Activated CD4-positive, alpha-beta T cell treated with anti-CD3 and anti-CD28 coated beads, Interleukin-2, Interleukin-6, amounts not matched to agents 100 ng/mL and 50 ng/mL, durations not matched to agents 16 hours and 8 hours (primary cell): ENCODE results near the gene PPP1R9B.

Experiments used
- DNase-seq: peaks from one replicate; pipeline ENCODE4 v3.0.0-alpha.2; 2020

Gene PPP1R9B

DNA sequence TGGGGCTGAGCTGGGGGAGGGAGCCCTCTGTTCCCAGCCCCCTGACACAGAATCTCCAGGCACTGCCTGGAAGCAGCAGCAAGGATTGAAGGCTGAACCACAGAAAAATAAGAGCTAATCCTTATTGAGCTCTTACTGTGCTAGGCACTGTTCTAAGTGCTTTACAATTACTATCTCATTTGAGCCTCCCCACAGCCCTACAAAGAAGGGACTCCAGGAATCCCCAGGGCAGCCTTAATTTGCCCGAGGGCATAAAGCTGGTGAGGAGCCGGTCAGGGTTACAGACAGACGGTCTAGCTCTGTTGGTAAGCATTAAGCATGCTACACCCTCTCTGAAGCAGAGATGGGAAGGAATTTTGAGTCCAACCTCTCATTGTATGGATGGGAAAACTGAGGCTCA is 27.5 kb downstream of the PPP1R9B start:
- no peak for DNase-seq

DNA sequence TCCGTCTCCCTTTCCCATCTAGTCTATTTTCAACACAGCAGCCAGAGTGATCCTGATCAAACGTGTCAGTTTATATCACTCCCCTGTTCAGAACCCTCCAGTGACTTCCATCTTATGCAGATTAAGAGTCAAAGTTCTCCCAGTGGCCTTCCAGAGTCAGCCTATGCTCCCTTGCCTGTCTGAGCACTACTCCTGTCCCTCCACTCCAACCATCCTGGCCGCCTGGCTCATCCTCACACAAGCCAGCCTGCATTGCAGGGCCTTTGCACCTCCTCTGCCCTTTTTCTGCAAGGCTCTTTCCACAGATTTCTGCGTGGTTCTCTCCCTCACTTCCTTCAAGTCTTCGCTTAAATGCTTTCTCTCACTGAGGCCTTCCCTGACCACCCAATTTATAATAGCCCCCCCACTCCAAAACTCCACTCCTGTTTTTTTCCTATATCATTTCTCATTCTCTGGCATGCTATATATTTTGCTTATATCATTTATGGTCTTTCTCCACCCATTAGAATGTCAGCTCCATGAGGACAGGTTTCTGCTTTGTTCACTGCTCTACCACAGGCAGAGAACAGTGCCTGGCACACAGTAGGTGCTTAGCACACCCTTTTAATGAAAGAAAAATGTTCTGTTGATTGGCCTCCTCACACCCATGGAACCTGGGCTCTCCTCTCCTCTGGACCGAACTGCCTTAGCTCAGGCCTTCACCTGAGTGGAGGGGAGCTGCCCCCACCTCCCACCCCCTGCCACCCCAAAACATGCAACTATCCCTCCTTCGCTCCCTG is 29.8 kb downstream of the PPP1R9B start:
- DNase-seq: no peak

DNA sequence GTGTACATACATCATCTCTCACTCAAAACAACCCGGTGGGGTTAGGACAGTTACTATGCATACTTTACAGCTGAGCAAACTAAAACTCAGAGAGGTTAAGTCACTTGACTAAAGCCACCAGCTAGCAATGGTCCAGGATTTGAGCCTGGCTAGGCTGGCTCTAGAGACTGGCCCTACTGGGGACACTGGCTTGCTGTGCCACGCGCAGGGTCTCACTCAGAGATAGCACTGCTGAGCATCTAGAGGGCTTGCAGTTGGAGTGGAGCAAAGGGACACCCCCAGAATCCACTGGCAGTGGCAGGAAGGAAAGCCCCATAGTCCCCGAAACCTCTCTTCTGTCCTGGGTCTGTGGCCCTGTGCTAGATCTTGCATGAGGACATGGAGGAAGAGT is 31.7 kb downstream of the PPP1R9B start:
- no peak for DNase-seq

DNA sequence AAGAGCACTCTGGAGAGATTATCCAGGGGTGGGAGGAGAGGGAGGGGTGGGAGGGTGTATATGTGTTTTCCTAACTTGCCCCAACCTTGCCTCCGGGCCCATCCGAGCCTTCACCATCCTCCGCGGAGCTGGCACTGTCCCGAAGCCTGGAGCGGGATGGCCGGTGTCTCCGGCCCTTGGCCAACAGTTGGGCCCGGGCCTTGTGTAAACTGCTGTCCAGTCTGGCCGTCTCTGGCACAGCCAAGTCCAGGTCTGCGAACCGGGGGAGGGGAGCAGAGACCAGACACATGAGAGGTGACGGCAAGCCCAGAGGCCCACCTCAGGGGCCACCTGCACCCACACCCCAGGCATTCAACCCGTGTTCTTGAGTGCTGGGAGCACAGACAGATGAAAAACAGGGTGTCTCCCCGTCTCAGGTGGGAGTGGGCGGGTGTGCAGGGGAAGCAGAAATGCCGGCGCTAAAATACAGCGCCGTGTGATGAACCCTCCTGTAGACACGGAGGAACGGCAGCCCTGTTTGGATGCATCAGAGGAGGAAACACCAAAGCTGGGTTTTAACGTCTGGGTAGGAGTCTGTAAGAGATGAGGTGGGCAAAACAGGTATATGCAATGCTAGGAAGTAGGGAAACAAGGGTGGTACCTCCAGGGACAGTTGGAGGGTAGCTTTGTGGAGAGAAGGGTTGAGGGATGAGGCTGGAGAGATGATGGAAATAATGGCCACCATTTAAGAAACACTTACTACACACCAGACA is 32.2 kb downstream of the PPP1R9B start:
- DNase-seq: no peak

DNA sequence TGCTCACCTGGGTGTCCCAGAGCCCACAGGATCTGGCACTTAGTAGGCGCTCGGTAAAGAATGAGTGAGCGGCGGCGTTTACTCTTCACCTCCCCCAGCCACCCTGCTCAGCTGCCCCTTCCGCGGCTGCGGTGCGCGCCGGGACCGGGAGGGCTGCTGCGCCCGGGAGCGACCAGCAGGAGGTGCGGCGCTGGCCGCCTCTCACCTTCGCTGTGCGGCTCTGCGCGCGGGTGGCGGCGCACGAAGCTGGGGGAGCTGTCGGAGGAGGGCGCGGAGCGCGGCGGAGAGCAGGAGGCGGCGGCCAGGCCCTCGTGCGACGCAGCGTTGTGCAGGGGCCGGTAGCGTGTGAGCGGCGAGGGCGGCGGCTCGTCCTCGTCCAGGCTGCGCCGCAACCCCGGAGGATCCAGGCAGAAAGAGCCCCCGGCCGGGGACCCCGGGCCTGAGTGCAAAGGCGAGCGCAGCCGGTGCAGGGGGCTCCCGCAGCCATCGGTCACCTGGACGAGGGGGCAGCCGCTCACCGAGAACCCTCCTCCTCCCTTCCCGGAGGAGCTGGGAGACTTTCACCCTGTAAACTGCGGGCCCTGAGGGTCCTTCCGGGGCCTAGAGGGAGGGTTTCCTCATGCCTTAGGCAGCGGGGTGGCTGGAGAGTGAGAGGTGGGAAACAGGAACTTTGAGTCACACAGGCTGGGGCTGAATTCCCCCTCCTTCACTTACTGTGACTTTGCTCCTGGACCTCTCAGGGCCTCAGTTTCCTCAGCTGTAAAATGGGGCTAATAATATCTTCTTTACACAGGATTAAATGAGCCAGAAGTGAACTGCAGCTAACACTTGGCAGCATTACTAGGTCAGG is 33.0 kb downstream of the PPP1R9B start:
- peak; percentile 65 for DNase-seq

DNA sequence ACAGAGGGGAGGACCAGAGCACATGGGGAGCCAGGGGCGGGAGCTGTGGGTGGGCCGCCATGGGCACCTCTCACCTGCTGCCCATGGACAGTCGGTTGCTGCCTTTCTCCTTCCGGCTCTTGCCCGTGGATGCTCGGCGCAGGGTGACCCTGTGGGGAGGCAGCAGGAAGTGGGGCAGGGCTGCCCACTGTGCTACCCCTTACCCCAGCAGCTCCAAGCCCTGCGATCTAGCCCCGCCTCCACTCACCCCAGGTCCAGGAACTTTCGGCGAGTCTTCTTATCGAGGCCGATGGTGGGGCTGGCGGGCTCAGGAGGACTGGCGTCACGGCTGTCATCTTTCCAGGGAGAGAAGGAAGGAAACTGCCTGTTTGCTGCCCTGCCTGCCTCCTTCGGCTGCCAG is 34.7 kb downstream of the PPP1R9B start:
- DNase-seq: no peak

DNA sequence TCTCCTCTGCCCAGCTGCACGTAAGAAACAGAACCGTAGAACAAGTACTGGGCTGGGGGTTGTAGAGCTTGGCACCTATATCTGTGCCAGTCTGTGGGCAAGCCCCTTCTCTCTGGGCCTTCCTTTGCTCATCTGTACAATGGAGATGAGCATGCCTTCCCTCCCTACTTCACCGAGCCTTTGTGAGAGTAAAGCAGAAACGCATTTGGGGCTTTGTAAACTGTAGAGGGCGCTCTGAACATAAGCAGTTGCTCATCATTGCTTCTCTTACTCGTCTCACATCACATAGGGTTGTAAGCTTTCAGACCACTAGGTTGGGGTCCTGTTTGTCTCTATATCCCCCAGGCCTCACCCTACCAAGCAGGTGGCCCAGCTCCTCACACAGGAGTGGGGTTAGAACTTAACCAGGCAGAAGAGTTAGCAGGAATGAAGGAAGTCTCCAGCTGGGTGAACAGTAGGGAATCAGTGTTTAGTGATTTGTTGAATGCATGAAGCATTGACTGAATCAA is 35.6 kb downstream of the PPP1R9B start:
- DNase-seq: peak; percentile 68

DNA sequence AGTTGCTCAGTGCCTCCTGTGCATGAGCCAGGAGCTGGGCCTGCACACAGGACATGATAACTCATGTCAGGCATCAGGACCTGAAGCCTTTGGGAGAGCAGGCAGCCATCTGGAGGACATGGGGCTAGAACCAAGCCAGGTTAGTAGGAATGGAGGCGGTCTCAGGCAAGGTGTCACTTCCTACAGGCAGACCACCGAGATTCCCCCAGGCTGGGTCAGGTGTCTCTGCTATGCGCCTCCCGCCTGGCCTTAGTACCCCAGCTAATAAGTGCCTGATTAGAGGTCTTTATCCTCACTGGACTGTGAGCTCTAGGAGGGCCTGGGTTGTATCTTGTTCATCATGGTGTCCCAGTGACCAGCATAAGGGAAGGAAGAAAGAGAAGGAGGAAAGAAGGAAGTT is 36.1 kb downstream of the PPP1R9B start:
- no peak for DNase-seq

DNA sequence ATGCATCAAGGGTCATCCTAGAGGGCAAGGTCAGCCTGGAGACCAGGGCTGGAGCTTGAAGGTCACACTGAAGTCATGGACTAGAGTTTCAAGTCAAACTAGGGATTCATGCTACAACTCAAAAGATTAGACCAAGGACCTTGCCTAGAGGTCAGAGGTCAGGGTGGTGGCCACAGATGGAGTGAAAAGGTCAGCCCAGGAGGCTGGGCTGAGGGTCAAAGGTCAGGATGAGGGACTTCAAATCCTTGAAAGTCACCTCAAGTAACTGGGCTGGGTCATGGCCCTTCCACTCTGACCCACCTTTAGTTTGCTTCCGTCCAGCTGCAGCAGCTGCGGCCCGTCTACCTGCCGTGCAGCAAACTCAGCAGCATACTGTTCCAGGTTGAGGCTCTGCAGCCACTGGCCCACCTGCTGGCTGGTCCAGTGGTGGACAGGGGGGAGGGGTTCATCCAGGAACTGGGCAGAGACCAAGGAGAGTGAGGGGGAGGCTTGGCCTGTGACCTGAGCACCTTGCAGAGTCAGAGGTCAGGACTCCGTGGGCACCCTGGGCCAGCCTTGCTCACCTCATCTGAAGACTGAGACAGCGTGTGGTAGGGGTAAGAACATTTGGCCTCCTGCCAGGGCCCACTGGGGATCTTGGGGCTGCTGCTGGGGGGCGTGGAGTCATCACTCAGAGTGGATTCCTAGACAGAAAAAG is 36.7 kb downstream of the PPP1R9B start:
- no peak for DNase-seq

DNA sequence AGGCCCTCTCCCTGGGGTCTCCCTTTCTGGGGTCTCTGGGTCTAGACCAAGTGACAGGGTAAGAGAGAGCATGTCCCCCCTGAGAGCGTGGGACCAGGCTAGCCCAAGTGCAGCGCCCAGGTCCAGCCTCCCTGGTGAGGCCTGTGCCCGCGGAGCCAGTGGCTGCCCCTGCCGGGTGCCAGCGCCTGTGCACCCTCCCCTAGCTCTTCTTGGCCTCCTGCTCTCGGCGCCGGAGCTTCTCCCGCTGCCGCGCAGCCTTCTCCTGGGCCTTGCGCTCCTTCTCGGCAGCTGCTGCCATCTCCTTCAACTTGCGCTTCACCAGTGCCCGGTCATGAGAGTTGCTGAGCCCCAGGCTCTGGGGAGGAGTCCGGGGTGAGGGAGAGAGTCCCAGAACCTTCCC is 37.8 kb downstream of the PPP1R9B start:
- DNase-seq: no peak

DNA sequence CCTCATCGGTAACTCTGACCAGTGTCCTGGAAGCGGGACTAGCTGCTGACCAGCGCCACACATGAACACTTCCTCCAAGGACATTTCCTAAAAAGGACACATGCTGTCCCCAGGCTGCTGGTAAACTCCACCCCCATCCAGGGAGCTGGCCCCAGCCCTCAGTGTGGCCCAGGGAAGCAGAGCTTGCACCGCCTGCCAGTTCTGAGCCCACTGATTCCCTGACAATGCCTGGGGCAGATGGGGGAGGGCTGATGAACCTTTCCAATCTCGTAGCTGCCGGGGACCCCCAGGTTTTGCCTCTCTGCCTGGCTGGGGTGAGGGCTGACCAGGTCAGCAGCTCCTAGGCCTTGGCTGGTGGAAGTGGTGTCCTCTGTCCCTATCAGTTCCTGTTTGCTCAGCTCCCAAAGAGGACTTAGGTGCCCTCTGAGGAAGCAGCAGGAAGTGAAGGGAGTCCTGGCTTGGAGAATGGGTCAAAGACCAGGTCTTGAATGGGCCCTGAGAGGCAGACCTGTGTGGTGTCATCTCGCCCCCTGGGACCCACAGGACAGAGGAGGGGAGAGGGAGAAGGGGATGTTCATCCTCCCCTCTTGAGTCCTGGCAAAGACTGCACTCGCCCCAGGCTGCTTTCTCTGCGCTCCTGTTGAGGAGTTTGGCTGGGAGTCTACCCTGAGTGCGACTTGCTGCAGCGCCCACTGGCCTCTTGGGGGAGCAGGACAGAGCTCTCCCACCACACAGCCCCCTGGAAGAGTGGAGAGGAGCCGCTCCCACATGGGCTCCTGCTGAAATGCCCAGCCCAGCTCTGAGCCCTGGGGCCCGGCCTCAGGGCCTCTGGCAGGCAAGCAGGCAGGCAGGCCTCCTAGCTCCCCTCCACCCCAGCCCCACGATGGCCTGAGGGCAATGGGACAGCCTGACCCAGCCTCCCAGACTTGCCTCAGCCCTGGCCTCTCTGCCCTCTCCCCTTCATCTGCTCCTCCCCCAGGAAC is 38.5 kb downstream of the PPP1R9B start:
- DNase-seq: no peak

DNA sequence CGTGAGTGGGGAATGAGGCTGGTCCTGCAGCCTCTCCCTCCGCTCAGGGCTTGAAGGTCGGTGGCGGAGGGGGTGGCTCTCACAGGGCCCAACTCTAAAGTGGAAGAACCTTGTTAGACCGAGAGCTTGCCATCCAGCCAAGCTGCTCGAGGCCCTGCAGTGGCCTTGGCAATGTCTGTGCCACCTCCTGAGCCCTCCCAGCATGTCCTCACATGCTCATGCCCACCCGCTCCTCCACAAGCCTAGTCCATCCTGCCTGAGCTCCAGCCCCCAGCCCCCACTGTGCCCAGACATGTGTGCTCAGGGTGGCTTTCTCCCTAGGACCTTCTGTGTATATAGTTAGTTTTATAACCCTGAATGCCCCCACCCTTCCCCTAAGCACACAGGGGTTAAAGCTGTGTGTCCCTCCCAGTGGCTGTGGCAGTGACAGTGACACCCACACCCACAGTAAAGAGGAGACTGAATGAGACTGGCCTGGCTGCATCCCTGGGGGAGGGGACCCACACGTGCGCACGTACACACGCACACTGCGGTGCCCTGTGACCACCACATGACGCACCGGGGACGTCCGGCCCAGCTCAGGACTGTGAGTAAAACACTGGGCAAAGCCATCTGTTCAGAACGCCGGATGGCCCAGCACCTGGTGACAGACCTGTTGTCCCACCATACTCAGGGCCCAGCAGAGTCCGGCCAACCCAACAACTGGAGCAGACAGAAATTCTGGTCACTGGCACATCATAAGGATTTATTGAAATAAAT is 39.7 kb downstream of the PPP1R9B start:
- DNase-seq: no peak

DNA sequence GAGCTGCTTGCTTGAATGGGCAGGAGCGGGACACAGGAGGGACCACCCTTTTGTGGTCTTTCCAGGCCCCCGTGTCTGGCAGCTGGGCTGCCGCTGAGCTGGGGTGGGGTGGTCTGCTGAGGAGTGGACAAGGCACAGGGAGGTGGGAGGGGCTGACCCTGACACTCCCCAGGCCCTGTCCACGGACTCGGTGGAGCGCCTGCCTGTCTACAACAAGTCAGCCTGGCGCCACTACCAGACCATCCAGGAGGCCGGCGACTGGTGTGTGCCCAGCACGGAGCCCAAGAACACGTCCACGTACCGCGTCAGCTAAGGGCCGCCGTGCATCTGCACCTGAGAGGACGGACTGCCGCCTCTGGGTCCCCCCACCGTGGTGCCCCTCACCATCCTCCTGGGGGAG is 40.7 kb downstream of the PPP1R9B start:
- no peak for DNase-seq

DNA sequence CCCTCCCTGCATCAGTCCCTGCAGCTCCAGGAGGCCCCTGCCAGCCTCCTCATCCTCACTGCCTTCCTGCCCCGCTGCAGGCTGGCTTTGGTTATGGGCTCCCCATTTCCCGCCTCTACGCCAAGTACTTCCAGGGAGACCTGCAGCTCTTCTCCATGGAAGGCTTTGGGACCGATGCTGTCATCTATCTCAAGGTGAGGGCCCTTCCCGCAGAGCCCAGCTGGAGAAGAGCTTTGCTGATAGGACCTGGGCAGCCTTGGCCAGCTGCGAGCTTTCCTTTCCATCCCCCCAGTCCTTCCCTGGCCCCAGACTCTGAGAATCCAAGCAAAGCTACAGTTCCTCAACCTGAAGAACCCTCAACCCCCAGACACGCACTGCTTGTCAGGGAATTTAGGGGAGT is 41.3 kb downstream of the PPP1R9B start:
- no peak for DNase-seq

DNA sequence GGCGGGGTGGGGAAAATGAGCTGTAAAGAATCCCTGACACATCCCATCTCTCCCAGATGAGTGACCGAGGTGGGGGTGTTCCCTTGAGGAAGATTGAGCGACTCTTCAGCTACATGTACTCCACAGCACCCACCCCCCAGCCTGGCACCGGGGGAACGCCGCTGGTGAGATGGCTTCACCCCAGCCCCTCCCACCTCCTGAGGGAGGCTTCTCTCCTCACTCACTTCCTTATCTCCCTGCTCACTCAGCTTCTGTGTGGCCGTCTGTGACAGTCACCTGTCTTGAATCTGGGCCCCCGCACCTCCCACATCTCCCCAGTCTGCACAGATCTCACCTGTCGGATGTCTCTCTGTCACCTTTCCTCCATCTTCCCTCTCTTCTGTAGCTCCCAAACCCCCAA is 41.9 kb downstream of the PPP1R9B start:
- DNase-seq: no peak

DNA sequence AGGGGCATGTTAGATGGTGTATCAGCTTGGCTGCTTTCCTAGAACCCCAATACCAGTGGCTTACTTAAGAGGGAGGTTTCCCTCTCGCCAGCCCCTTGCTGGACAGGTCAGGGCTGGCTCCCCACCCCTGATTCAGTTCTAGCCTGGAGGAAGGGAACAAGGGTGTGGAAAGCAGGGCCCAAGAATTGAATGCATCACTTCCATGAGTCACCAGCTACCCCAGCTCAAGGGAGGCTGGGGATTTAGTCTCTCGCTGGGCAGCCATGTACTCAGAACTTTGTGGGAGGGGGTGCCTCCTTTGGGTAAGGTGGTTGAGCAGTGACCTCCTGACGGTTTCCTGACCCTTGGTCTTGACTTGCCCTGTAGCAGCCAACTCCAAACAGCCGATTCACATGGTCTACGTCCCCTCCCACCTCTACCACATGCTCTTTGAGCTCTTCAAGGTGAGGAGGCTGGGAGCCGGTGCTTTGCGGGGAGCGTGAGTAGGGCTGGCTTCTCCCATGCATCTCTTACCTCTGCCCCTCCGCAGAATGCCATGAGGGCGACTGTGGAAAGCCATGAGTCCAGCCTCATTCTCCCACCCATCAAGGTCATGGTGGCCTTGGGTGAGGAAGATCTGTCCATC is 42.6 kb downstream of the PPP1R9B start:
- DNase-seq: no peak

DNA sequence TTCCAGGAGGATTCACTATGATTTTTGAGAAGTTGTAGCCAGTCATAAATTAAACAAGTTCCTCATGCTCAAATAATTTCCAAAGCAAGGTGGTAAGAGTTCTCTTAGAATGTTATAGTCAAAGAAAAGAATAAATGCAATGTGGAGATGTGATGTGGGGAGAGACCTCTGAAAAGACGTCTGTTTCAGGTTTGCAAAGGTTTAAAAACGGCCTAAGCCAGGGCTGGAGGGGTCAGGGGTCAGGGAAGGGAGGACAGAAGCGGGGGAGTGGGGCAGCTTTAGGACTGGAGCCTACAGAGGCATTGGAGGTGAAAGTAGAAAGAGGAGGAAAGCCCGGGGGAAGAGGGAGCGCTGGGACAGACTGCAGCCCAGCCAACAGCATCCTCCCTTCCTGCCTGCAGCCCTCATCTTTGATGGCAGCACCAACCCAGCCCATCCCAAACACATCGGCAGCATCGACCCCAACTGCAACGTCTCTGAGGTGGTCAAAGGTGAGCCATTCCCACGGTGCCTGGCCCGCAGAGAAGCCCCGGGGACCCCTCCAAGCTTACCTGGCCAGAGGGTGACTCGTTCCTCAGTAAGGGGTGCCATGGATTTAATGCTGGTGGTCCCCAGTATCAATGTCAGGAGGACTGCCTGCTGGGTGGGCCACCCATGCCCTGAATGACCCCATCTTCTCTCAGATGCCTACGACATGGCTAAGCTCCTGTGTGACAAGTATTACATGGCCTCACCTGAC is 43.9 kb downstream of the PPP1R9B start:
- DNase-seq: no peak

DNA sequence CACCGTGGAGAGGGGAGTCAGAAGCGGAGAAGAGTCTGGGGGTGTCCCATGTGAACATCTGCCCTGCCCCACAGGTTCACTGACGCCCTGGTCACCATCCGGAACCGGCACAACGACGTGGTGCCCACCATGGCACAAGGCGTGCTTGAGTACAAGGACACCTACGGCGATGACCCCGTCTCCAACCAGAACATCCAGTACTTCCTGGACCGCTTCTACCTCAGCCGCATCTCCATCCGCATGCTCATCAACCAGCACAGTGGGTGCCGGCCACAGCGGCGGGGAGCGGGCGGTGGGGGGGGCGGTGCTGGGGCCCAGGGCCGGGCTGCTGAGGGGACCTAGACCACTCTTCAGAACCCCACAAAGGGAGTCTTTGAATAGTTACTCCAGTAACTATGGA is 44.7 kb downstream of the PPP1R9B start:
- DNase-seq: no peak

DNA sequence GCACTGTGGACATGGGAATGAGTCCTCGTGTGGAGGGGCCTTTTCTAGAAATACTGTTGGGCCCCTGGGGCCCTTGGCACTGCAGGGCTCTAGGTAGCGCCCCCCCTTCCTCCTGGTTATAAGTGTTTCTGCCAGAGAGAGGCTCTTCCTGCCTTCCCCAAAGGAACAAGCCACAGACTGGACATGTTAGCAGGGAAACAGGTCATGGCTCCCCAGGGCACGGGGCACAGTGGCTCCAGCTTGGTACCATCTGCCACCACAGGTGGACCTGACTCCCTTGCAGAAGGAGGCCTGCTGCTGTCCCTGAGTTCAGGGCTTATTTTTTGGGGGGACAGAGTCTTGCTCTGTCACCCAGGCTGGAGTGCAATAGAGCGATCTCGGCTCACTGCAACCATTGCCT is 46.5 kb downstream of the PPP1R9B start:
- no peak for DNase-seq

DNA sequence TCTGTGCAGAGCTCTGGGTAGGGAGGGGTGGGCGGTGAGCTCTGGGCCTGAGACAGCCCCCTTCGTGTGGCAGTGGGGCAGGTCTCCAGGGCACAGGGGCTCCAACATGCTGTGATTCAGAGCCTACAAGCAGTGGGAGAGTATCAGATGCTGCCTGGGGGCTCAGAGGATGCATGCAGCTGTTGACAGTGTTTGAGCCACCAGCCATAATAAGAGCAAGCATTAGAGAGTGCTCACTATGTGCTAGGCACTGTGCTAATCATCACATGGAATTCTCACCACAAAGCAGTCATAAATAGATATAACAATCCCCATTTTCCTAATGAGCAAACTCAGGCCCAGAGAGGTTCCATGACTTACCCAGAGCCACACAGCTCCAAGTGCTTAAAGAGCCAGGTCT is 47.2 kb downstream of the PPP1R9B start:
- no peak for DNase-seq
